MM.1S (cell line): ENCODE data around the gene NYNRIN.
A peak's percentile ranks its signal among the peaks of the same experiment; 100 is the strongest.

ENCODE experiments used
- DNase-seq: peaks from one replicate; pipeline ENCODE4 v3.0.0-alpha.2; 2015
- H2AFZ ChIP-seq: fragments of 300-600 bp; sonication (generic); 2 replicates; pipeline ENCODE4 v1.6.0; 2016; ENCODE audit warnings: antibody characterized with exemption, low read length
- H3F3A ChIP-seq: fragments of 300-600 bp; sonication (generic); 2 replicates; pipeline ENCODE4 v1.6.1; 2016; ENCODE audit warnings: mild to moderate bottlenecking, antibody characterized with exemption, low read length, moderate library complexity, mixed read lengths; ENCODE audit not compliant: insufficient read depth
- H3K27ac ChIP-seq: fragments of 300-600 bp; sonication (generic); 2 replicates; pipeline ENCODE4 v1.5.1; 2016; ENCODE audit warnings: mild to moderate bottlenecking, low read length
- H3K27me3 ChIP-seq: fragments of 300-600 bp; sonication (generic); replicated peaks from 2 replicates; pipeline ENCODE4 v1.6.0; 2016; ENCODE audit warnings: low read length; ENCODE audit not compliant: insufficient read depth
- H3K36me3 ChIP-seq: fragments of 300-600 bp; sonication (generic); replicated peaks from 2 replicates; pipeline ENCODE4 v1.6.1; 2016; ENCODE audit warnings: mild to moderate bottlenecking, low read length, mixed read lengths; ENCODE audit not compliant: insufficient read depth
- H3K4me1 ChIP-seq: fragments of 300-600 bp; sonication (generic); 2 replicates; pipeline ENCODE4 v1.6.1; 2016; ENCODE audit warnings: low read length, mixed read lengths
- H3K4me2 ChIP-seq: fragments of 300-600 bp; sonication (generic); 2 replicates; pipeline ENCODE4 v1.6.0; 2016; ENCODE audit warnings: low read depth, low read length
- H3K4me3 ChIP-seq: fragments of 300-600 bp; sonication (generic); 2 replicates; pipeline ENCODE4 v1.5.1; 2016; ENCODE audit warnings: low read length, mixed read lengths
- H3K79me2 ChIP-seq: fragments of 300-600 bp; sonication (generic); 2 replicates; pipeline ENCODE4 v1.6.1; 2016; ENCODE audit warnings: mixed run types, low read length, mixed read lengths
- H3K9ac ChIP-seq: fragments of 300-600 bp; sonication (generic); 2 replicates; pipeline ENCODE4 v1.6.1; 2016; ENCODE audit warnings: low read length, mixed read lengths
- H3K9me2 ChIP-seq: fragments of 300-600 bp; sonication (generic); replicated peaks from 2 replicates; pipeline ENCODE4 v1.6.1; 2016; ENCODE audit warnings: mild to moderate bottlenecking, low read length, mixed read lengths; ENCODE audit not compliant: insufficient read depth
- H3K9me3 ChIP-seq: fragments of 300-600 bp; sonication (generic); replicated peaks from 2 replicates; pipeline ENCODE4 v1.6.1; 2016; ENCODE audit warnings: mild to moderate bottlenecking, low read length, mixed read lengths; ENCODE audit not compliant: insufficient read depth
- H4K20me1 ChIP-seq: fragments of 300-600 bp; sonication (generic); 2 replicates; pipeline ENCODE4 v1.6.1; 2016; ENCODE audit warnings: mild to moderate bottlenecking, low read length, moderate library complexity, mixed read lengths; ENCODE audit not compliant: insufficient read depth
- EZH2 ChIP-seq: fragments of 300-600 bp; sonication (generic); optimal IDR thresholded peaks from 2 replicates; pipeline ENCODE3; 2017; ENCODE audit warnings: low read depth, mild to moderate bottlenecking, antibody characterized with exemption, low read length, mixed read lengths
- EZH2phosphoT487 ChIP-seq: fragments of 300-600 bp; sonication (generic); IDR thresholded peaks from 2 replicates; pipeline ENCODE4 v1.6.1; 2018; ENCODE audit warnings: antibody characterized with exemption, low read length
- TF ChIP-seq, protein P1 (sequence below): fragments of 300-600 bp; sonication (generic); IDR thresholded peaks from 2 replicates; pipeline ENCODE4 v1.5.1; 2016; ENCODE audit warnings: antibody characterized with exemption, low read length, mixed read lengths

NYNRIN gene

DNA sequence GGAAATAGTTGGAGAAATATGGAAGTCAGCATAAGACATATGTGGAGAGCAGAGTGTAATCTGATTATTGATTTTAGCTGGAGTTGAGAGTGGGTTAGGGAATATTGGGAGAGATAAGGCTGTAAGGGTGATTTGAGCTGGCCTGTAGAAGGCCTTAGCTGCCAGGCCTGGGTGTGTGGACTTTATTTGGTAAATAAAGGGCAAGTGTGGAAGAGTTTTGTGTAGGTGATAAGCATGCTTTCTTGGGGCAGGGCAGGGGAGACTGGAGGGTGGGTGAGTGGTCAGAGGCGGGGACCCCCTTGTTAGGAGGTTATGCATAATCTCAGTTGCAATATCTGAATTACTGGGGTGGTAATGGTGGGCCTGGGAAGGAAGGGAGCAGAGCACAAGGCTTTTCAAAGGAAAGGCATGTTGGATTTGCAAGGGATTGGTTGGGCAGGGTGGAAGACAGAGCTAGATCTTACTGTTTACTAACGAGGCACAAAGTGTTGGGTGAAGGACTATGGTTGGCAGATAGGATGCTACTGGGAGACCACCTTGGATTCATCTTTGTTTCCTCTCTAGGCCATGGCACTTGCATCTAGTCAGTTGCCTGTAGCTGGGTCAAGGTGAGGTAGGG lies 36.5 kb downstream of the NYNRIN start:
- Histone ChIP-seq H3K79me2 (peaks cover 18% of the 10 kb centered on the region), H3K9me2 (no peaks in the 10 kb centered on the region), H3K27ac (no peak overlapping the region), H3K36me3 (0 out of 2 replicates have a peak, but pooled peaks cover 2% of the 10 kb centered on the region), H3F3A (peaks cover 14% of the 10 kb centered on the region), H4K20me1 (no peaks in the 10 kb centered on the region), H3K27me3 (no peaks in the 10 kb centered on the region), H3K4me1 (0 out of 2 replicates have a peak, but pooled peaks cover 7% of the 10 kb centered on the region), H2AFZ (no peak overlapping the region), H3K4me2 (no peak overlapping the region), H3K9ac (no peak overlapping the region), H3K9me3 (no peaks in the 10 kb centered on the region), H3K4me3 (no peak overlapping the region)
- no peak for TF ChIP-seq EZH2
- TF ChIP-seq, protein P1, sequence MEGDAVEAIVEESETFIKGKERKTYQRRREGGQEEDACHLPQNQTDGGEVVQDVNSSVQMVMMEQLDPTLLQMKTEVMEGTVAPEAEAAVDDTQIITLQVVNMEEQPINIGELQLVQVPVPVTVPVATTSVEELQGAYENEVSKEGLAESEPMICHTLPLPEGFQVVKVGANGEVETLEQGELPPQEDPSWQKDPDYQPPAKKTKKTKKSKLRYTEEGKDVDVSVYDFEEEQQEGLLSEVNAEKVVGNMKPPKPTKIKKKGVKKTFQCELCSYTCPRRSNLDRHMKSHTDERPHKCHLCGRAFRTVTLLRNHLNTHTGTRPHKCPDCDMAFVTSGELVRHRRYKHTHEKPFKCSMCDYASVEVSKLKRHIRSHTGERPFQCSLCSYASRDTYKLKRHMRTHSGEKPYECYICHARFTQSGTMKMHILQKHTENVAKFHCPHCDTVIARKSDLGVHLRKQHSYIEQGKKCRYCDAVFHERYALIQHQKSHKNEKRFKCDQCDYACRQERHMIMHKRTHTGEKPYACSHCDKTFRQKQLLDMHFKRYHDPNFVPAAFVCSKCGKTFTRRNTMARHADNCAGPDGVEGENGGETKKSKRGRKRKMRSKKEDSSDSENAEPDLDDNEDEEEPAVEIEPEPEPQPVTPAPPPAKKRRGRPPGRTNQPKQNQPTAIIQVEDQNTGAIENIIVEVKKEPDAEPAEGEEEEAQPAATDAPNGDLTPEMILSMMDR: no peak
- no peak for TF ChIP-seq EZH2phosphoT487
- no peak for DNase-seq

DNA sequence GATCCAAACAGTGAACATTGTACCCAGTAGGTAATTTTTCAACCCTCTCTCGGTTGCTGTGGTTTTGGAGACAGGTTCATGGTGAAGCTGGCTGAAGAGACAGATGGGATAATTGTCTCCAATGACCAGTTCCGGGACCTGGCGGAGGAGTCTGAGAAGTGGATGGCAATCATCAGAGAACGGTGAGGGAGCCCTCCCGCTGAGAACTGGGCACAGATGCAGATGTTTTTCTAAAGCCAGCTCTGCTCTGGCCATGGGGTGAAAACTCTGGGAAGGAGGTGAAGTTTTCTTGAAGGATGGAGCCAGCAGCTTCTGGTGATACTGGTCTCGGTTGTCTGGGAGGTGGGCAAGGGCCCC lies 37.2 kb downstream of the NYNRIN start:
- no peak for DNase-seq
- H3K4me2 ChIP-seq: no peak overlapping the region

DNA sequence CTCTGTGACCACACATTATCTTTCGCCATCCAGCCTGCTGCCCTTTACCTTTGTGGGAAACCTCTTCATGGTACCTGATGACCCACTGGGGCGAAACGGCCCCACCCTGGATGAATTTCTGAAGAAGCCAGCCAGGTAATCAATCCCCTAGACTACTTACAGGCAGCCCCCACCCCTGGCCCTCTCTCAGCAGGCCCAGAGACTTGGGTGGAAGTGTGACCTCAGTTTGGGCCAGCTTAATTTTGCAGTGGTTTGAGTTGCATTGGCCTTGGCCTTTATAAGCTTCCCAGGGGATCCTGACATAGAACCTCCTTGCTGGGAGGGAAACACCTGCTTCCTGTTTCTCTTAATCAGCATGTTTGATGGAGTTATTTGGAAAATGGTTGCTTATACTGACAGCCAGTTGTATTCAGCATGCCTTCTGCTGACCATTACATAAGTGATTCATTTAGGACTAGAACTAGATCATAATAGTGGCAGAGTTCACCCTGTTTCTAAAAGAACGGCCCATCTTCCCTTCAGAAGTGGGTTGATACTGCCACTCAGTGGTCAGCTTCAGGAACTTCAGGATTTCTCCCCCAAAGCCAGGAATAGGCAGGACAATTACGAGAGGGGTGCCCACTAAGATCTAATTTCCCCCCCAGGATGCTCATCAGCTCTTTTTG lies 37.7 kb downstream of the NYNRIN start:
- peaks cover 10% of the 10 kb centered on the region for H3K79me2 ChIP-seq
- H4K20me1 ChIP-seq: no peaks in the 10 kb centered on the region
- H3K9me3 ChIP-seq: no peaks in the 10 kb centered on the region
- no peak overlapping the region for H3K27ac ChIP-seq
- no peaks in the 10 kb centered on the region for H3K9me2 ChIP-seq
- no peaks in the 10 kb centered on the region for H3K27me3 ChIP-seq
- H3K4me2 ChIP-seq: no peak overlapping the region
- H3K4me1 ChIP-seq: 0 out of 2 replicates have a peak, but pooled peaks cover 3% of the 10 kb centered on the region
- H3K4me3 ChIP-seq: no peak overlapping the region
- no peak overlapping the region for H2AFZ ChIP-seq
- no peak overlapping the region for H3K9ac ChIP-seq
- DNase-seq: no peak
- peaks cover 7% of the 10 kb centered on the region for H3F3A ChIP-seq
- H3K36me3 ChIP-seq: 0 out of 2 replicates have a peak, but pooled peaks cover 2% of the 10 kb centered on the region
- TF ChIP-seq EZH2phosphoT487: no peak
- TF ChIP-seq, protein P1: peak; percentile 53

More for the DNA sequence above, 37.2 kb downstream of the NYNRIN start:
- TF ChIP-seq EZH2 (no peak), EZH2phosphoT487 (no peak)
- TF ChIP-seq, protein P1: no peak
- H3K27ac ChIP-seq: no peak overlapping the region
- H3K4me1 ChIP-seq: 0 out of 2 replicates have a peak, but pooled peaks cover 7% of the 10 kb centered on the region
- H3K9me2 ChIP-seq: no peaks in the 10 kb centered on the region
- 0 out of 2 replicates have a peak, but pooled peaks cover 2% of the 10 kb centered on the region for H3K36me3 ChIP-seq
- no peak overlapping the region for H3K9ac ChIP-seq
- H4K20me1 ChIP-seq: no peaks in the 10 kb centered on the region
- no peaks in the 10 kb centered on the region for H3K9me3 ChIP-seq
- no peaks in the 10 kb centered on the region for H3K27me3 ChIP-seq
- H3K4me3 ChIP-seq: no peak overlapping the region
- H2AFZ ChIP-seq: no peak overlapping the region
- H3K79me2 ChIP-seq: peaks cover 14% of the 10 kb centered on the region
- H3F3A ChIP-seq: peaks cover 9% of the 10 kb centered on the region
